Frontal cortex (tissue), 4 donors: ENCODE results near the gene PROSER2. TPM values are rescaled to one million over a fixed set of nuclear protein-coding genes. Genes with fewer than 3 reads are reported as not detected.

ENCODE experiments used
- DNase-seq, 2 donors: peaks; one replicate each; pipeline ENCODE4 v3.0.0; 2012; ENCODE audit warnings: low spot score in 2 of 2
- FAIRE-seq: peaks from 2 replicates; lab custom pipeline; 2012; peaks lifted over from hg19 to GRCh38; lab: Jason Lieb, UNC
- total RNA-seq: library from RNA; depleted of rRNA; stranded (reverse); fragments of >200 nt; gene quantifications from one replicate; pipeline ENCODE4 v1.2.3, GENCODE V29; 2014
- donor health status: control.
- donor health status: control.
- donor health status: control.

The PROSER2 gene
- total RNA-seq, 1 donor from 2014 or later, result 0.41 TPM

DNA sequence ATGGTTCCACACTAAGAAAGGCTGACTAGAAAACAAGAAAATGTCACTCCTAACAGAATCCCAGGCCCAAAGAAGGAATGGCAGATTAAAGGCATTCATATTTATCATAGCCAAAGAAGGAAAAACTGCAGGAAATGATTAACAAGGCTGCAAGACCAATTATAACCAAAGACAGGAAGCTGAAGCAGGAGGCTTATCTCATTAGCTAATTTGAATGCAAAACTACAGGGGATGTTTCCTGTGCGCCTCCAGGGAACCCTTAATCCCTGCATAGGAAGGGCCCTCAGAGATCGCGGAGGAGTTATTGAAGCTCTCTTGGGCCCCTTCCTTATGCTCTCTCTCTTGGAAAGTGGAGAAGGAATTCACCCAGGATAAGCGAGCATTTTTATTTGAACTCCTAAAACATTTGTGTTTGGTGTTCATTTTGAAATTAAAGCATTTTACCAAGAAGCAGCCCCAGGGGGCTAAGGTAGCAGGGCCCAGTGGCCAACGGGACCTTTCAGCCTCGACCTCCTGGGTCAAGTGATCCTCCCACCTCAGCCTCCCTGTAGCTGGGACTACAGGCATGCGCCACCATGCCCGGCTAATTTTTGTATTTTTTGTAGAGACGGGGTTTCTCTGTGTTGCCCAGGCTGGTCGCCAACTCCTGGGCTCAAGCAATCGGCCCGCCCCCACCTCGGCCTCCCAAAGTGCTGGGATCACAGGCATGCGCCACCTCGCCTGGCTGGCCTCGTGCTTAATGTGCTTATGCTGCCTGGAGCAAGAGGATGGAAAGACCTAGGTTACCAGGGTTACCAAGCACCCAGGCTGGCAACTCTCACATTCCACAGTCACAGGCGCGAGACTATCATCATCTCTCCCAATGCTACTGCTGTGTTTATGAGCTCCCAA, 24.1 kb upstream of the PROSER2 start:
- DNase-seq, result no peak
- FAIRE-seq, result no peak

DNA sequence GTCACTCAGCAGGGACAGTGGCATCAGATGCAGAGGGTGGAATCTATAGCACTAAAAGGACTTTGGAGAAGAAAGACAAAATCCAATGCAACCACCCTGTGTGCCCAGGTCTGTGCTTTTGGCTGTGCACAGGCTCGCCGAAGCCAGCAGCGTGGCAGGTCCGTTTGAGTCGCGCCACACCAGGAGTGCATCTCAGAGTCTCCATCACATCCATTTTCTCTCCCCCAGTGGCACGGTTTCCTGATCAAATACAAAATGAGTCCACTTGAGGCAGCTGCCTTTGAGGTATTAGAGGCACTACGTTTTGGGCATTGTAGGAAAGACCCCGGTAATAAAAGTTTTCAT, 23.4 kb upstream of the PROSER2 start:
- DNase-seq (no peak), FAIRE-seq (no peak)

DNA sequence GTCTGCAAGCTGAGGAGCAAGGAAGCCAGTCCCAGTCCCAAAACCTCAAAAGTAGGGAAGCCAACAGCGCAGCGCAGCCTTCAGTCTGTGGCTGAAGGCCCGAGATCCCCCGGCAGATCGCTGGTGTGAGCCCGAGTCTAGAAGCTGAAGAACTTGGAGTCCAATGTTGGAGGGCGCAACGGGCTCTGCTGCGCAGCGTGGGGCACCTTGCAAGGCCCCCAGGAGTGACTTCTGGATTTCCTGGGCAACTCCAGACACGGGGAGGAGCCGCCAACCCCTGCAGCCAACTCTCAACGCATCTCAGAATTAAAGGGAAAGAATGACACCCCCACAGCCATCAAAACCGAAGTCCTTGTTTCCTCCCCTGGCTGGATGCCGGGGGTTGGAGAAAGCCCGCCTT, 18.8 kb upstream of the PROSER2 start:
- FAIRE-seq, result no peak
- no peak for DNase-seq

DNA sequence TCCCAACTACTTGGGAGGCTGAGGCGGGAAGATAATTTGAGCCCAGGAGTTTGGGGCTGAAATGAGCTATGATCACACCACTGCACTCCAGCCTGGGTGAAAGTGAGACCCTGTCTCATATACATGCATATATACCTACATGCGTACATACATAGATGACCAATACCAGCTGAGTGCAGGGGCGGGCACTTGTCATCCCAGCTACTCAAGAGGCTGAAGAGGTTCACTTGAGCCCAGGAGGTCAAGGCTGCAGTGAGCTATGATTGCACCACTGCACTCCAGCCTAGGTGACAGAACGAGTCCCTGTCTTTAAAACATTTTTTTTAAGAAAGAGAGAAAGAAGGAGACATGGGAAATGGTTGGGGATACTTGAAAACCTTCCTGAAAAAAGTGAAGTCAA, 17.4 kb upstream of the PROSER2 start:
- no peak for DNase-seq
- no peak for FAIRE-seq

DNA sequence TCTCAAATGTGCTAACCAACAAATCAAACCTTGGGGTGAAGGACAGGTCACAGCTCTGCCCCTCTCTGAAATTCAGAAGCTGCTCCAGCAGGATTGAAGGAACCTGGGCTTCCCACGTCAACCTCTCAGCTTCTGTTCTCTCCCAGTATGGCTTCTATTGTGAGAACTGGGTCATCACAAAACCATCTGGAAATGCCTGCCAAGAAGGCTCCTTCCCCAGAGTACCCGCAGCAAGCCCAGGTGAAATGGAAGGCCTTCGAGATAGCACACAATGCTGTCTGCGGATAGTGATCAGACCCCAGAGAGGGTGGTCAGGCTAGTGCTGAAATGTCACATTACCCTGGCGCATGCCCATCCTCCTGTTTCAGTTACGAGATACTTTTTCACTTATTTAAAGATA, 16.4 kb upstream of the PROSER2 start:
- FAIRE-seq (no peak), DNase-seq (no peak)

DNA sequence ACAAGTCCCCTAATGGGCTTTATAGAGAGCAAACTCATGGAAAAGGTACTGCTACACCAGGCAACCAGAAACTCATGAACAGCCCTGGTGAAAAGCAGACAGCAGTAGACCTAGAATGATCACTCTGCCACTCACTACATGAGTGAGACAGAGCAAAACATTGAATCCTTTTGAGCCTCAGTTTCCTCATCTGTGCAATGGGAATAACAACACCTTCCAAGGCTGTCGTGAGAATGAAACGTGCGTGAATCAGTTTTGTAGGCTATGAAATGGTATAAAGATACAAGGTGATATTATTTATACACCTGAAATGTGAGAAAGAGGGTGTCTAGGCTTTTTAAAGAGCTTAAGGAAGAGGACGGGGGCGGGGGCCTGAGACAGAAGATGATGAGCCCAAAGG, 14.3 kb upstream of the PROSER2 start:
- no peak for FAIRE-seq
- no peak for DNase-seq

DNA sequence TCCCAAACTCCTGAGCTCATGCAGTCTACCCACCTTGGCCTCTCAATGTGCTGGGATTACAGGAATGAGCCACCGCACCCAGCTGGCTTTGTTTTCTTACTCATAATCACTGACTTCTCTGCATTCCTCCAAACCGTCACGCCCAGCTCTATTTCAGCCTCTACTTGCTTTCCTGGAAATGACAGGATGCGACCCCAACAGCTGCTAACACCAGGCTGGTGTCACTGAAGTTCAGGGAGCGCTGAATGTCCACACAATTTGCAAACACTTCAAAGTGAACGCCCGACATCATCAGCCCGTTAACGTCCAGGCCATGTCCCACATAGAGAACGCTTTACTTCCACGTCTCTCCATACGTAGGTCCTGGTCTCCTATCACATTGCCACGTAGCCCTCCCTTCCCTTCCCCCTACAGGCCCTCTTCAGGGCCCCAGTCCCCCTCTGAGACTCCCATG, 12.8 kb upstream of the PROSER2 start:
- DNase-seq, result no peak
- FAIRE-seq, result no peak

DNA sequence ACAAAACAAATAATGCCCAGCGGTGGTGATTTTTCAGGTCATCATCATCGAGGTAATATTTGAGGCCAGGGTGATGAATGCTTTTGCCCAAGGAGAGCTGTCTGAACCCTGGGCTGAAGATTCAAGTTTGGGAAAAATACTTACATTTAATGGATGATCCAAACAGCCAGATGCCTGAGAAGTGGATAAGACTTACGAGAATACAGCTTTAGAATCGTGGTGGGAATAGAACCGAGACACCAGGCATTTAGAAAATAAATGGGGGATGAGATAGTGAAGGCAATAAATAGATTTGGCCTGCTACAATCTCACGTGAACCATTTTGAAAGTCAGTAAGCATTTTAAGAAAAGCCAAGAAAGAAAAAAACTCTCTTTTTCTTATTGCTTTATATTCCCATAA, 12.2 kb upstream of the PROSER2 start:
- DNase-seq (no peak), FAIRE-seq (no peak)

DNA sequence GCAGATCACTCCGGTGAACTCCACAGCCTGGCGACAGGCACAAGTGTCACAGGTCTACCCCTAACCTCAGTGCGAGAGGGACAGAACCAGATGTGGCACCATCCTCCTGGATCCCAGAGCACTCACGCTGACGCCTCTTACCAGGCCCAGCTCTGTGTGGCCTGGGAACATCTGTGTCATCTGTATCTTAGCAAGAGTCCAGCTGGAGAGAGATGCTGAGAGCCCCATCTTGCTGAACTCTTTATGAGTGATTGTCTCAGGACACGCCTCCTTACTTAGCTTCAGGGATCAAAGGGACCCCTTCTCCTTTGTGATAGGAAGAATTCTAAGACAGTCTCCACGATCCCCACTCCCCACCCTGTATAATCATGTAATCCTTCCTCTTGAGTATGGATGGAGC, 10.0 kb upstream of the PROSER2 start:
- DNase-seq (no peak), FAIRE-seq (no peak)

DNA sequence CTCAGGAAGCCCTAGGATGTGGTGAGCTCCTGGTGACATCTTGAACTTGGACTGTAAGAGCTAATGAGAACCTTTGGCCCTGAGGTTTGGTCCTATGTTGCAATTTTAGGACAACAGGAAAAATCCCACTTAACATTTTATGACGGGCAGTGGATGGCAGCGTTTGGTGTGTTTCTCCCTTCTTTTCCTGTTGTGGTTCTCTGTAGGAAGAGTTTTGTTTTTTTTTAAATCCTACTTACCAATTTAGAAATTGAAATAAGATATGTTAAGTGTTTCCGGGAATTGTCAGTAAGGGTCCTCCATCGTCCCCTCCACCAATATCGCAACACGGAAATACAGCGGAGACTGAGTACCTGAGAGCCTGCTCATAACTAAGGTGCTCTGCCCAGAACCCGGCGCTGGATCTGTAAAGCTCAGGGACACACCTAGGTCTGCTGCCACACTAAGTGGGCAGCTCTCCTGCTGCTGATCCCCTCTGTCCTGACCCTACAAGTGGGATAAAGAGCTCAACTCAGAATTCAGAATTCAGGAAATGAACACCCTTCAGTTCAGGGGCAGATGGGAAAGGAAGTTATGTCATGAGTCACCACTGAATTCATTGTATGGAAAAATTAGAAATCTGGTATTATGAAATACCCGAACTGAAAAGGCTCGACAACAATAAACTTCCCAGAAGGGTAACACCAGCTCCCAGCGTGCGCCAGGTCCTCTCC, 9.1 kb upstream of the PROSER2 start:
- no peak for DNase-seq
- FAIRE-seq, result no peak

DNA sequence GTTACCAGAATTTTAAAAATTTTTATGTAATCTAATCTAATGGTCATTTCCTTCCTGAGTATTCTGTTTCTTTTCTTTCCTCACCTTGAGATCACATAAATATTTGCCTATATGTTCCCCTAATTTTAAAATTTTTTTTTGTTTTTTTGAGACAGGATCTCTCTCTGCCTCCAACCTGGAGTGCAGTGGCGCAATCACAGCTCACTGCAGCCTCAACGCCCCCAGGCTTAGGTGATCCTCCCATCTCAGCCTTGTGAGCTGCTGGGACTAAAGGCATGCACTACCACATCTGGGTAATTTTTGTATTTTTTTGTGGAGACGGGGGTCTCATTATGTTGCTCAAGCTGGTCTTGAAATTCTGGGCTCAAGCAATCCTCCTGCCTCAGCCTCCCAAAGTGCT, 4.1 kb upstream of the PROSER2 start:
- no peak for FAIRE-seq
- no peak for DNase-seq

DNA sequence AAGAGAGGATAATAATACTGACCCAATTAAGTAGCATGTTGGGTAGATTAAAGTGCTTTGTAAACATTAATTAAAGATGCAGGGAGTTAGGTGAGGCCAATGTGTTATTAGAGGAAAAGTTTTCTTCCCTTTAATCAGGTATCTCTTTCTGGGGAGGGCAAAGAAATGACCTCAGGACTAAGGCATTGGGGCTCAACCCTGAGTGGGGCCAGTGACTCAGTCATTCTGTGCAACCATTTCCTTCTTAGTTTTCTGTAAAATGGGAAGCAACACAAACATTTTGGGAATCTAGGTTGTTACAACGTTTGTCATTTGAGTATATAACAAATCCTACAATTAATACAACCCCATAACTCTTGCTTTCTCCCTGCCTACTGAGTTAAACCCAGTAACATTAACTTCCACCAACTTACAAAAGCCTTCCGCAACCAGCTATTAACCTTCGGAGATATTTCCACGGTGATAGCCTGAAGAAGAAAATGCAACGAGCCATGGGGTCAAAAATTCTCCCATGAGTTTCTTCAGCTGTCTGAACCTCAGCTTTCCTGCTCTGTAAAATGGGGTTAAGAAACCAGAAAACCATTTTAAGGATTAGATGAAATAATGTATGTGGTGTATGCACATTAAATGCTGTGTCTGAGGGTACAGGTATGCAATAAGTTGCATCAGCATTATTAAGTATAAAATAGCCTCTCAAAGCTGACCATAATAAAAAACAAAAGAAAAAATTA, 965 bp upstream of the PROSER2 start:
- DNase-seq, result no peak
- no peak for FAIRE-seq

DNA sequence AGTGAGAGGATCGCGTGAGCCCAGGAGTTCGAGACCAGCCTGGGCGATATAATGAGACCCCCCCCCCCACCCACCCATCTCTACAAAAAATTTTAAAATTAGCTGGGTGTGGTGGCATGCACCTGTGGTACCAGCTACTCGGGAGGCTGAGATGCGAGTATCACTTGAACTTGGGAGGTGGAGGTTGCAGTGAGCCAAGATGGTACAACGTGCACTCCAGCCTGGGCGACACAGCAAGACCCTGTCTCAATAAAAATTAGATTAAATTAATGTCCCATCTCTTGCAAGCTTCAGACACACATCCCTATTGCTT, 391 bp upstream of the PROSER2 start:
- DNase-seq (no peak), FAIRE-seq (no peak)

DNA sequence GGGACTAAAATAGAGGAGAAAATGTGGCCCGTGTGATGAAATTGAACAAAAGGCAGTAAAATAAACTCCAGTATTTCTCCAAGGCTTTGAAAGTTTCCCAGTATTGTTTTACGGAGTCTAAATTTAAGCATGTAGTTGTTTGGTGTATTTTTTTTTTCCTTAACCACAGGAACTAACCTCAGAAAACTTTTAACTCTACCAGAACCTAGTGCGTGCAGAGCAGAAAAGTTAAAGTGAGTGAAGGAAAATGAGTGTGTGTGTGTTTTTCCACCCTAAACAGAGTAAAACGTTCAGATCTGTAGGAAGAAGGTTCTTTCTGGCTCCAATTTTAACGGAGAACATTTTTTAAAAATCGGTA, 812 bp downstream of the PROSER2 start:
- no peak for DNase-seq
- FAIRE-seq, result no peak

DNA sequence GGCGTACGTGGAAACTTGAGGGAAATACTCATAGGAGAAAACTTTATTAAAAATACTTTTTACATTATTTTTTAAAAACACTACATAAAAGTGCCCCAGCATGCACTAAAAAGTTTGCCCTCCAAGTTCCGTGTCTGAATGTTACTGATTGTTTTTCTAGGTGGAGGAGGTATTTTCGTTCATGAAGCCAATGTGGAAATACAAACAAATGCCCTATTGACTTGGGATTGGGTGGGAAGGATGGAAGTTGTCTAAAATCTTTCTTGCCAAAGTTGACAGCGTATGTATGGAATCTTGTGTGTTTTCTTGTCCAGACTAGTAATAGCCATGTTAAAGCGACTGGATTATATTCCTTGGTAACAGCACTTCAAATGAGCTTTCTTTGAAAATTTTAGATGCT, 1.2 kb downstream of the PROSER2 start:
- no peak for FAIRE-seq
- no peak for DNase-seq

DNA sequence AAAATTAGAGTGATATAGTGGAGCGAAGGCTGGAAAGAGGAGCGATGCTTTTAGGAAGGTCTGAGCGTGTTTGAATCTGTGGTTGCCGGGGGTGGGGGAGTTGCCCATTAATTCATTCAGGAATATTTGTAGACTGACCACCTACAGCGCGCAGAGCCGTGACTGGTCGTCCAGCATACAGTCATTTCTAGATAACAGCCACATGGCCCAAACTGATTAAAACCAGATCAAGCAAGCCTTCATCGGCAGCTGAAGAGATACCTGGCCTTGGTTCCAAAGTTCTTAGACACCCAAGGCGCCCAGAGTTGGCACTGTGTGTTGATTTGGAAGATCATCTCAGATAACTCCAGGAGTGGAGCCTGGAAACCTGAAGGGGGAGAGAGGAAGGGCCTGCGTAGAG, 1.7 kb downstream of the PROSER2 start:
- FAIRE-seq, result no peak
- no peak for DNase-seq

DNA sequence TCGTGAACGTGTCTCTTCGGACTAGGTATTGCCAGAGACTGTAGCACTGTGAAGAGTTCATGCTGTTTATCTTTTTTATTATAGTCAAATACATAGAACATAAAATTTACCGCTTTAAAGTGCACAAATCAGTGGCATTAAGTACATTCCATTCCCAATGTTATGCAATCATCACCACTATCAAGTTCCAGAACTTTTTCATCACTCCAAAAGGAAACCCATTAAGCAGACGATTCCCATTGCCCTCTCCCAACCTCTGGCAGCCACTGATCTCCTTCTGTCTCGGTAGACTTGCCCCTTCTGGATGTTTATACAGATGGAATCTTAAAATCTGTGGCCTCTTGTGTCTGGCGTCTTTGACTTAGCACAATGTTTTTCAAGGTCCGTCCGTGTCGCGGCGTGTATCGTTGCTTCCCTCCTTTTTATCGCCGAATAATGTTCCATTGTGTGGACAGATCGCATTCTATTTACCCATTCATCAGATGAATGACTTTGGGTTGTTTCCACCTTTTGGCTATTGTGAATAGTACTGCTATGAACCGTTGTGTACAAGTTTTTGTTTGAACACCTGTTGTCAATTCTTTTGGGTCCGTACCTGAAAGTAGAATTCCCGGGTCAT, 2.7 kb downstream of the PROSER2 start:
- FAIRE-seq, result no peak
- no peak for DNase-seq

DNA sequence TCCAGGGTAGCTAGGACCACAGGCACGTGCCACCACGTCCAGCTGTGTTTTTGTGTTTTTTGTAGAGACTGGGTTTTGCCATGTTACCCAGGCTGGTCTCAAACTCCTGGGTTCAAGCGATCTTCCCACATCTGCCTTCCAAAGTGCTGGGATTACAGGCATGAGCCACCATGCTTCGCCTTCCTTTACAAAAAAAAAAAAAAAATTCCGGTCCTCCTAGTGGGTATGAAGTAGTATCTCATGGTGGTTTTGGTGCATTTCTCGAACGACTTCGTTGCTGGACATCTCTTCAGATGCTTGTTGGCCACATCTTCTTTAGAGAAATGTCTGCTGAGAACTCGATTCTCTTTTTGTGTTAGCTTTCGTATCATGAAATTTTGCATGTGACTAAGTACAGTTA, 3.9 kb downstream of the PROSER2 start:
- DNase-seq, result no peak
- FAIRE-seq, result no peak

DNA sequence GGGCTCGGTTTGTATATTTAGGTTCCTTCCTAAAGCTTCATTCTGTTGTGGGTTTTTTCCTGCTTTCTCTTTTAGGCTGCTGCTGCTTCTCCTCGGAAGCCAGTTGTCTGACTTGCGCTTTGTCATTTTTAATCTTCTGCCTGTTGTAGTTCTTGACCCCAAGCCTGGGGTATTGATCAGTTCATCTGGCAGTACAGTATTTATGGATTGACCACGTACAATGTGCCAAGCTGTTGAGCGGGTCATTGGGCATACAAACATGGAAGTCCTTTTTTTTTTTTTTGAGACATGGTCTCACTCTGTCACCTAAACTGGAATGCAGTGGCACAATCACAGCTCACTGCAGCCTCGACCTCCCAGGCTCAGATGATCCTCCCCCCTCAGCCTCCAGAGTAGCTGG, 4.3 kb downstream of the PROSER2 start:
- FAIRE-seq, result no peak
- no peak for DNase-seq

DNA sequence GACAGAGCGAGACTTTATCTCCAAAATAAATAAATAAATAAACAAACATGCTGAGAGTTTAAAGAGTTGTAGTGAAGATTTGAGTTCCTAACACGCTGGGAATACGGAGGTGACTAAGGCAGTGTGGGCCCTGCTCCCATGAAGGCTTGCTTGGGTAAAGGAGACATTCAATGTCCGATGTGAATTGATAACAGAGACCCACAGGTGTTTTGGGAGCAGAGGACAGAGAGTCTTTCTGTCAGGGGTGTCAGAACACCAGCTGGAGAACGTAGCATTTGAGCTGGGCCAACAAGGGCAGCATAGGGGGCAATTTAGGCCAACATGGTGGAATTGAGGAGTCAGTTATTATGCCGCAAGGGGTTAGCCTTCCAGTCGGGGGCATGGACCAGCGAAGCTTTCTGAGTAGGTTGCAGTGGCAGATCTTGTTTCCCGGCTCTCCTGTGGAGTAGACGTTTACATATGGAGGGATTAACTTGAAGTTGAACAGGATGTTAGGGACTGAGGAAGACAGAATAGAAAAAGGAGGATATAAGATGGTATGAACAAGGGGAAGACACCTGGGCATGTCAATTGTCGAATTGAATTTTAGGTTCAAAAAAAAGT, 5.6 kb downstream of the PROSER2 start:
- no peak for FAIRE-seq
- DNase-seq, result no peak
